ENCODE measurements around the gene SFT2D1.
A peak's percentile ranks its signal among the peaks of the same experiment; 100 is the strongest.

SFT2D1 gene

GRCh38 chr6:166305562-166306117, 36.7 kb downstream of the SFT2D1 start:
- no peak for DNase-seq

- DNase-seq = no peak
Observed at GRCh38 chr6:166304106-166304505, 38.2 kb downstream of the SFT2D1 start.

- DNase-seq = no peak
Observed at GRCh38 chr6:166301611-166302529, 40.5 kb downstream of the SFT2D1 start.

- DNase-seq = no peak
Observed at GRCh38 chr6:166300357-166300987, 41.9 kb downstream of the SFT2D1 start.

GRCh38 chr6:166297606-166298005, 44.7 kb downstream of the SFT2D1 start:
- no peak for DNase-seq

- no peak for DNase-seq
Observed at GRCh38 chr6:166296035-166296883, 46.1 kb downstream of the SFT2D1 start.

GRCh38 chr6:166293731-166294584, 48.4 kb downstream of the SFT2D1 start:
- no peak for DNase-seq

- no peak for DNase-seq
Observed at GRCh38 chr6:166289207-166290060, 52.9 kb downstream of the SFT2D1 start.

- no peak for DNase-seq
Observed at GRCh38 chr6:166286839-166287271, 55.5 kb downstream of the SFT2D1 start.

GRCh38 chr6:166285233-166285632, 57.1 kb downstream of the SFT2D1 start:
- no peak for DNase-seq

- DNase-seq = no peak
Observed at GRCh38 chr6:166284640-166285039, 57.7 kb downstream of the SFT2D1 start.

- no peak for DNase-seq
Observed at GRCh38 chr6:166282394-166283032, 59.8 kb downstream of the SFT2D1 start.

- no peak for DNase-seq
Observed at GRCh38 chr6:166281104-166281503, 61.2 kb downstream of the SFT2D1 start.

- DNase-seq = no peak
Observed at GRCh38 chr6:166279393-166279679, 63.0 kb downstream of the SFT2D1 start.

- no peak for DNase-seq
Observed at GRCh38 chr6:166278579-166279392, 63.6 kb downstream of the SFT2D1 start.

GRCh38 chr6:166277892-166278578, 64.3 kb downstream of the SFT2D1 start:
- DNase-seq = no peak

GRCh38 chr6:166277018-166277417, 65.3 kb downstream of the SFT2D1 start:
- no peak for DNase-seq

GRCh38 chr6:166275714-166276166, 66.6 kb downstream of the SFT2D1 start:
- peak; percentile 79 for DNase-seq

Measured in activated CD8-positive, alpha-beta memory T cell treated with anti-CD3 and anti-CD28 coated beads, Interleukin-2, amount 50 U/mL, for 4 hours (primary cell).